Medulla oblongata (tissue), 1 donor: ENCODE results near the gene KIF6.
"Not testable (repeated sequence)": the region's sequence is repeated elsewhere in the genome, so short reads cannot be mapped to it uniquely, and the experiment has no call there.

Experiments
- DNase-seq: peaks from one replicate; pipeline ENCODE4 v3.0.0-alpha.2; 2015; ENCODE audit errors: extremely low spot score

KIF6 gene

GRCh38 chr6:39707962-39708683 is 17.1 kb downstream of the KIF6 start:
- DNase-seq = no peak

DNA sequence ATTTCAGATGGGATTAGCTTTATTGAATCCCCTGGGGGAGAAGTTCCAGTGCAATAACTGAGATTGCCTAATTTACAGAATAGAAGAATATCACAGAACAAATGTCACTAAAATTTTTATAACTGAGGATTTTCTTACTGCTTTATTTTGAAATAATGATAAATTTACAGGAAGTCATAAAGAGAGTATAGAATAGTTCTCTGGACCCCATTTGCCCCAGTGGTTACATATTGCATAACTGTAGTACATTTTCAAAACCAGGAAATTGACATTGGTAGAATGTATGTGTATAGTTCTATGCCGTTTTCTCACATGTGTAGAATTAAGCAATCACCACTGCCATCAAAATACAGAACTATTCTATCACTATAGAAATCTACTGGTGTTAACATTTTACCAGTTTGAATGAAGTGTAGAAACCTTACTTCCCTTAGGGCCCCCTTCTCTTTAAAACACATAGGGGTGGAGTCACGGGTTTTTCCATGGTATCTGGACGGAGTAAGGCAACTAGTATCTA is 18.3 kb downstream of the KIF6 start:
- no peak for DNase-seq

- no peak for DNase-seq
These were observed 22.9 kb downstream of the KIF6 start for GRCh38 chr6:39702265-39702664.

- DNase-seq = no peak
These were observed 24.8 kb downstream of the KIF6 start for GRCh38 chr6:39700362-39700761.

GRCh38 chr6:39698789-39699188 is 26.4 kb downstream of the KIF6 start:
- no peak for DNase-seq

- DNase-seq = no peak
These were observed 28.0 kb downstream of the KIF6 start for GRCh38 chr6:39696986-39697788.

DNA sequence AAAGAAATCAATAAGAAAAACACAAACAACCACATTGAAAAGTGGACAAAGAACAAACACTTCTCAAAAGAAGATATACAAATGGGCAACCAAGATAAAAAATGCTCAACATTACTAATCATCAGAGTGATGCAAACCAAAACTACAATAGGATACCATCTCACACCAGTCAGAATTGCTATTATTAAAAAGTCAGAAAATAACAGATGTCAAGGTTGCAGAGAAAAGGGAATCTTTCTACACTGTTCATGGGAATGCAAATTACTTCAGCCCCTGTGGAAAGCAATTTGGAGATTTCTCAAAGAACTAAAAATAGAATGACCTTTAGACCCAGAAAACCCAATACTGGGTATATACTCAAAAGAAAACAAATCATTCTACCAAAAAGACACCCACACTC is 29.8 kb downstream of the KIF6 start:
- no peak for DNase-seq

GRCh38 chr6:39693206-39693605 is 32.0 kb downstream of the KIF6 start:
- no peak for DNase-seq

DNA sequence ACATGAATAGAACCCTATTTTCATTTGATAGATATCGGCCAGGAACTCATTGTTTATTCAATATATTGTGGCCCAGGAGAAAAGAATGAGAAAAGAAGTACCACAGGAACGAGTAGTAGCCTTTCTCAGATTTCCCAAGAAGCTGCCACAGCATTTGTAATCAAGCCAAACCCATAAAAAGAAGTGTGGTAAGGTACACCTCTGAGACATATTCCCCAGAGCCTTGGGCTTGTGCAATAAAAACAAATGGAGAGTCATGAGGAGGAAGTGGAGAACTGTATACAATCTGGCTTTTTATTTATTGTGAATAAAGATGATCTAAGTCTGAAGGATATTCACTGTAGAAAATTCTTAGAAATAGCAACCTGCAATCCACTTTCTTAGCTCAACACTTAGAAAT is 36.7 kb downstream of the KIF6 start:
- no peak for DNase-seq

GRCh38 chr6:39686976-39687375 is 38.2 kb downstream of the KIF6 start:
- peak; percentile 92 for DNase-seq

GRCh38 chr6:39685938-39686337 is 39.3 kb downstream of the KIF6 start:
- DNase-seq = no peak

DNA sequence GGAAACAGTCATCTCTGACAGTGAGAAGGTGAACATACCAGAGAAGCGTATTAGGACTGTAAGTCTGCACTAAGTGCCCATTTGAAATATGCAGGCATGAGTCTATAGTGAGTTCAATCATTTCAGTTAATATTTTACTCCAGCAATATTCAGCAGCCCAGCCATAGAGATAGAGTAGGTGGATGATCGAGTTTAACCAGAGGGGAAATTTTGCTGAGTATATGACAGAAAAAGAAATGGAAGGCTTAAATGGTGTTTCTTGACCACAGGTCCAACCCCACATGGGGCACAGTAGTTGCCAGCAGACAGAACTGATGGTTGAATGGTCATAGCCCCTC is 39.8 kb downstream of the KIF6 start:
- no peak for DNase-seq

GRCh38 chr6:39684790-39685488 is 40.3 kb downstream of the KIF6 start:
- DNase-seq = peak; percentile 67

- DNase-seq = no peak
These were observed 43.5 kb downstream of the KIF6 start for GRCh38 chr6:39681674-39682121.

GRCh38 chr6:39678914-39679313 is 46.3 kb downstream of the KIF6 start:
- no peak for DNase-seq

- not testable (repeated sequence) for DNase-seq
These were observed 47.9 kb downstream of the KIF6 start for GRCh38 chr6:39677318-39677717.

DNA sequence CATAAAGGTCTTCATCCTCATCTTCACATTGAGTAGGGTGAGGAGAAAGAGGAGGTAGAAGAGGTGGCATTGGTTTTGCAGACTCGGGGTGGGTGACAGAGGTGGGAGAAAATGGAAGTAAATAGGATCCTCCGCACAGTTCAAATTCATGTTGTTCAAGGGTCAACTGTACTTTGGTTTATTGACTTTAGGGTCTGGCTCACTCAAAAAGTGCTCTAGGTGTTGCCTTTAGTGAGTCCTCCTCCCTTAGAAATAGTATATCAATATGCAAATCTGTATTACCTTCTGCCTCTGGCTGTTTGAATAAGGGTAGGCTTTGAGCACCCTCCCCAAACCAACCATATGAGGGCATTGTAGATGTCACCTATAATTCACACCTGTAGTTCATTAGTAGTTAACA is 54.7 kb downstream of the KIF6 start:
- DNase-seq = no peak

DNA sequence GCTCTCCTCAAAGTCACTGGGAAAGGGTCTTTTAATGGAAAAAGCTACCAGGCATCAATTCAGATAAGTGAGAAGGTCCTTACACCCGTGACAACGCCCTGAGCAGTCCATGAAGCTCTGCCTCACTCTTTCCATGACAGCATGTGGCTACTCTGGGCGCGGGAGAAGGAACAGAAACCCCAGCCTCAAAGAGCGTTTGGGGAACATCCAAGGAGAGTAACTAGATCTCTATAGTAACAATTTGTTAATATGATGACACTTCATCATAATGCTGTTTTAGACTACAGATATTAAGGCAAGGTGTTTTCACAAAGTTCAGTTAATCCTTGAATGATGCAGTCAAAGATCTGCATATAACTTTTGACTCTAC is 55.2 kb downstream of the KIF6 start:
- DNase-seq = no peak

DNA sequence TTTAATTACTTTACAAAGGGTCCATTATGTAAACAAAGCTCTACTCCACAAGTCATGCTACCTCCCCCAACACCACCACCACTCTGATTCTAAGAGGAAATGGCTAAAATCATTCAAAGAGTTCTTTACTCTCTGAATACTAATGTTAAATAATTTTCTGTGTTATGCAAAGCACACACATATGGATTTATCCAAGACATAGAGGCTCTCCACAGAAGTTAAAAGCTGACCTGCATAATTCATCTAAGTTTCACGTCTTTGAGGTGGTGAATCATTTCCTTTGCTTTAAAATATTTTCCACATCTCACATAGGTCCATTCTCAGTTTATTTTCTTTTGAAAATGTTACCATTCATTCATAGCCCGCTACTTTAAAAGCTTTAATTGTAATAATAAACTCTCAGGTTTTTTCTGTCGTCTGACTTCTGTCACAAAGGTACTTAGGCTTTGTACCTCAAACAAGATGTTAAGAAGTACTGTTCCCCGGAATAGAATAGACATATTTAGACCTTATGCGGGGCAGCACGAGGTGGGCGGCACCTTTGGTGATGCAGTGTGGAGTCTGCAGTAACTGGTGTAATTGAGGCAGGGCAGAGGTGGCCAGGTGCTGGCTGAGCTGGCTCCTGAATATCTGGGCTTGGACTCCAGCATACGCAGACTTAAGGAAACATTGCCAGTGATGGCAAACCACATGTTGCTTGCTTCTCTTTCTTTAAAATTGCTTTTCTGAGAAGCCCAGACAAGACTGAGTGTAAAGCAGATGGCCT is 55.8 kb downstream of the KIF6 start:
- no peak for DNase-seq

DNA sequence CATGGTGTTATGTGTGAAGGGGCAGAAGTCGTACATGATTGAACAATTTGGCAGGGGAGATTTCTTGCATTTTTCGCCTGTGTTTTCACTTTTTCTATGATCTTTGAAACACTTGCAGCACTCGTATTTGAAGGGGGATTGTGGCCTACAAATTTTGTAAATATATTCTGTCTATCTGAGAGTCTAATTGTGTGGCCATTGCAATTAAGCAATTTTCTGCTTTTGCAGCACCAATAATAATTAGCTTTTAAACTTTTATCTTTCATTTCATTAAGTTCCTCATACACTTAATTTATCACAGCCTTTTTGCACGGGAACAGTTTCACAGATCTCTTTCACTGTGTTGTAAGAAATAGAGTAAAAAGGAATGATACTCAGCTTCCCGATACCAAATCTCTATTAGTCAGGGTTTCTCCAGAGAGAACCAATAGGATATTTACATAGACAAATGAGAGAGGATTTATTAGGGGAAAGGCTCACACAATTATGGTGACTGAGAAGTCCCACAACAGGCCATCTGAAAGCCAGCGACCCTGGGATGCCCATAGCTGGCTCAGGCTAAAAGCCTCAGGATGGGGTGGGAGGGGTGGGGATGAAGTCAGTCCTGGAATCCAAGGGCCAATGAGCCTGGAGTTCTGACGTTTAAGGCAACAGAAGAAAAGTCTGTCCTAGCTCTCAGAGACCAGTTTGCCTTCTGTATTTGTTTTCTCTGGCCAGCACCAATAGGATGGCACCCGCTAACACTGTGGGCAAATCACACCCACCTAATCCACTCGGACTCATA is 58.3 kb downstream of the KIF6 start:
- DNase-seq = no peak

- no peak for DNase-seq
These were observed 59.3 kb downstream of the KIF6 start for GRCh38 chr6:39665861-39666260.
